Motor neuron (in vitro differentiated cells): ENCODE data around the gene DCUN1D4. TPM values are rescaled to one million over a fixed set of nuclear protein-coding genes. Genes with fewer than 3 reads are reported as not detected.

Experiments used
- ATAC-seq, 8 experiments: fragments of 200-7000 bp; cut with Tn5 transposase; replicated peaks in 6 of 8; 2 replicates each; pipeline ENCODE4 v1.8.0; 2021; ENCODE audit warnings: mild to moderate bottlenecking in 8 of 8, moderate library complexity in 8 of 8
- H3K27ac ChIP-seq, 2 donors: fragments of 250-450 bp; sonication (Bioruptor Pico); 2 replicates each; pipeline ENCODE4 v1.9.0; 2021; ENCODE audit warnings: antibody characterized with exemption in 2 of 2, mild to moderate bottlenecking in 2 of 2, moderate library complexity in 1 of 2
- H3K4me1 ChIP-seq, 2 donors: fragments of 250-450 bp; sonication (Bioruptor Pico); replicated peaks in 1 of 2; 2 replicates each; pipeline ENCODE4 v1.6.1; 2021; ENCODE audit warnings: antibody characterized with exemption in 2 of 2, mild to moderate bottlenecking in 2 of 2, moderate library complexity in 1 of 2
- H3K4me3 ChIP-seq, 5 donors: fragments of 250-450 bp; sonication (Bioruptor Pico); 2 replicates each; pipeline ENCODE4 v1.9.0; 2021; ENCODE audit warnings: antibody characterized with exemption in 5 of 5, mild to moderate bottlenecking in 5 of 5, moderate library complexity in 4 of 5
- WGBS, 10 experiments: fragments of 450-650 bp; shearing (Covaris generic); methylation state at CpG; one replicate each; pipeline ENCODE4 v1.0.0; 2022; 5-methylcytosine and 5-hydroxymethylcytosine counted together
- in situ Hi-C, 9 experiments: fragments of 400-800 bp; cut with MboI; loops; one replicate each; pipeline ENCODE4 v1.15.0; 2021; ENCODE audit warnings: low sequenced_read_pairs in 9 of 9, low pct_unique_long_range_greater_than_20kb in 2 of 9; ENCODE audit not compliant: unreplicated experiment in 9 of 9
- total RNA-seq, 8 experiments: library from RNA; unstranded; fragments of 300-600 nt; gene quantifications; 2 replicates each; pipeline versions ENCODE4 v1.2.3 to v1.2.4, GENCODE V29; 2022

Gene DCUN1D4
- 10 to 100 TPM; 28.6 to 58.4 (median 44.5) TPM for total RNA-seq

GRCh38 chr4:51842554-51843308, at the start of gene DCUN1D4:
TSS of gene DCUN1D4 (plus strand) at chr4:51843153. CDS start at chr4:51843243, 90 bp downstream.
- H3K4me3 ChIP-seq, result peak within 1 kb of the TSS; percentile 52 to 86 (median 80)
- WGBS, 10 experiments, result 0 to 12% (median 0%) methylated on average over 3 to 9 of the region's 68 CpGs; no CpG with 5 or more reads in 3 of the 10 experiments
- in situ Hi-C loops, result no loop called here
- ATAC-seq, result peak; percentile 78 to 90 (median 87)
- peak within 1 kb of the TSS; percentile 84 to 91 for H3K27ac ChIP-seq
- H3K4me1 ChIP-seq, result peaks cover 4 to 15% of the 10 kb centered on the region in 2 donors

- Histone ChIP-seq H3K4me1 (no peaks in the 10 kb centered on the region), H3K4me3 (no peak overlapping the region), H3K27ac (no peak overlapping the region)
- WGBS, 10 experiments, result 57 to 78% (median 65%) methylated on average over 1 to 8 of the region's 8 CpGs
- in situ Hi-C loops, result no loop called here
- peak in 3 of 8 experiments; percentile 40 to 80 (median 75) for ATAC-seq
Observed at GRCh38 chr4:51820443-51821234, 22.3 kb upstream of the DCUN1D4 start.

- 13 to 75% (median 43%) methylated on average over 3 to 5 of the region's 5 CpGs for WGBS, 10 experiments
- in situ Hi-C loops, result no loop called here
- no peak for ATAC-seq
- no peak overlapping the region for H3K4me3 ChIP-seq
- no peak overlapping the region for H3K27ac ChIP-seq
- H3K4me1 ChIP-seq, result no peaks in the 10 kb centered on the region
Observed at GRCh38 chr4:51825341-51825740, 17.6 kb upstream of the DCUN1D4 start.

GRCh38 chr4:51830156-51830720, 12.7 kb upstream of the DCUN1D4 start:
- no peak overlapping the region for H3K27ac ChIP-seq
- no peaks in the 10 kb centered on the region for H3K4me1 ChIP-seq
- 0 to 93% (median 79%) methylated on average over 1 to 3 of the region's 3 CpGs; no CpG with 5 or more reads in 2 of the 10 experiments for WGBS, 10 experiments
- in situ Hi-C loops, result no loop called here
- no peak overlapping the region for H3K4me3 ChIP-seq
- ATAC-seq, result no peak

- in situ Hi-C loops, result no loop called here
- Histone ChIP-seq H3K4me1 (peaks cover 5% of the 10 kb centered on the region in 2 donors), H3K4me3 (no peak overlapping the region), H3K27ac (no peak overlapping the region)
- ATAC-seq, result peak in 6 of 8 experiments; percentile 44 to 89 (median 84)
- 0 to 43% (median 20%) methylated on average over 1 to 3 of the region's 3 CpGs; no CpG with 5 or more reads in 4 of the 10 experiments for WGBS, 10 experiments
Observed at GRCh38 chr4:51831133-51831532, 11.8 kb upstream of the DCUN1D4 start.

GRCh38 chr4:51833236-51833635, 9.7 kb upstream of the DCUN1D4 start:
- in situ Hi-C loops, result no loop called here
- peaks cover 10 to 16% of the 10 kb centered on the region in 2 donors for H3K4me1 ChIP-seq
- H3K27ac ChIP-seq, result no peak overlapping the region
- ATAC-seq, result peak in 3 of 8 experiments; percentile 39 to 85 (median 83)
- no peak overlapping the region for H3K4me3 ChIP-seq

- in situ Hi-C loops, result no loop called here
- Histone ChIP-seq H3K27ac (no peak overlapping the region), H3K4me1 (peaks cover 10 to 16% of the 10 kb centered on the region in 2 donors), H3K4me3 (no peak overlapping the region)
- no peak for ATAC-seq
- 86 to 100% (median 100%) methylated on average over 1 of the region's 1 CpG; no CpG with 5 or more reads in 3 of the 10 experiments for WGBS, 10 experiments
Observed at GRCh38 chr4:51835079-51835478, 7.9 kb upstream of the DCUN1D4 start.

- no peak for ATAC-seq
- H3K27ac ChIP-seq, result no peak overlapping the region
- in situ Hi-C loops, result no loop called here
- no peak overlapping the region for H3K4me3 ChIP-seq
- H3K4me1 ChIP-seq, result peaks cover 10 to 16% of the 10 kb centered on the region in 2 donors
- 0 to 50% (median 13%) methylated on average over 1 of the region's 1 CpG; no CpG with 5 or more reads in 5 of the 10 experiments for WGBS, 10 experiments
Observed at GRCh38 chr4:51835855-51836254, 7.1 kb upstream of the DCUN1D4 start.

- Histone ChIP-seq H3K27ac (peak overlapping the region; percentile 31 to 42), H3K4me1 (peaks cover 10 to 17% of the 10 kb centered on the region in 2 donors), H3K4me3 (no peak overlapping the region)
- WGBS, 10 experiments, result 22 to 77% (median 40%) methylated on average over 1 to 4 of the region's 4 CpGs; no CpG with 5 or more reads in 4 of the 10 experiments
- ATAC-seq, result peak in 5 of 8 experiments; percentile 99 to 100 (median 100)
- in situ Hi-C loops, result no loop called here
Observed at GRCh38 chr4:51836549-51836948, 6.4 kb upstream of the DCUN1D4 start.

- H3K4me3 ChIP-seq, result no peak overlapping the region
- no peak overlapping the region for H3K27ac ChIP-seq
- H3K4me1 ChIP-seq, result peaks cover 13 to 28% of the 10 kb centered on the region in 2 donors
- no peak for ATAC-seq
- in situ Hi-C loops, result no loop called here
- 43 to 100% (median 85%) methylated on average over 2 to 4 of the region's 4 CpGs; no CpG with 5 or more reads in 1 of the 10 experiments for WGBS, 10 experiments
Observed at GRCh38 chr4:51840781-51841180, 2.2 kb upstream of the DCUN1D4 start.

GRCh38 chr4:51842167-51842553, 793 bp upstream of the DCUN1D4 start:
- H3K27ac ChIP-seq, result peak overlapping the region; percentile 52 to 63
- H3K4me1 ChIP-seq, result peaks cover 4 to 17% of the 10 kb centered on the region in 2 donors
- no peak for ATAC-seq
- WGBS, 10 experiments, result 0 to 20% (median 0%) methylated on average over 2 to 6 of the region's 20 CpGs; no CpG with 5 or more reads in 4 of the 10 experiments
- in situ Hi-C loops, result no loop called here
- peak overlapping the region; percentile 47 to 86 (median 71) for H3K4me3 ChIP-seq

GRCh38 chr4:51843309-51844152, 578 bp downstream of the DCUN1D4 start:
- no CpG with 5 or more reads among the region's 64 CpGs for WGBS, 10 experiments
- ATAC-seq, result peak in 7 of 8 experiments; percentile 7 to 51 (median 32)
- peaks cover 4 to 16% of the 10 kb centered on the region in 2 donors for H3K4me1 ChIP-seq
- peak overlapping the region; percentile 52 to 86 (median 80) for H3K4me3 ChIP-seq
- H3K27ac ChIP-seq, result peak overlapping the region; percentile 84 to 91
- in situ Hi-C loops, result no loop called here
